Measurements from ENCODE around the gene ZCCHC9.
"Not testable (repeated sequence)": the region's sequence is repeated elsewhere in the genome, so short reads cannot be mapped to it uniquely, and the experiment has no call there.

DNA sequence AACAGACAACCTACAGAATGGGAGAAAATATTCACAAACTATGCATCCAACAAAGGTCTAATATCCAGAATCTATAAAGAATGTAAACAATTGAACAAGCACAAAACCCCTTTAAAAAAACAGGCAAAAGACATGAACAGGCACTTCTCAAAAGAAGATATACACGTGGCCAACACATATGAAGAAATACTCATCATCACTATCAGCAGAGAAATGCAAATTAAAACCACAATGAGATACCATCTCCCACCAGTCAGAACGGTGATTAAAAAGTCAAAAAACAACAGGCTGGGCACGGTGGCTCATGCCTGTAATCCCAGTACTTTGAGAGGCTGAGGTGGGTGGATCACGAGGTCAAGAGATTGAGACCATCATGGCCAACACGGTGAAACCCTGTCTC, 7.4 kb upstream of the ZCCHC9 start:
- TF ChIP-seq EZH2 (IDR thresholded peaks at IDR 0.05; ENCODE audit: insufficient read depth, poor library complexity, severe bottlenecking); EZH2phosphoT487 (IDR thresholded peaks at IDR 0.05; ENCODE audit: insufficient read depth, low read depth): not testable (repeated sequence)

All from GM23248 (cell line).